ENCODE measurements around the gene C22orf31. TPM values are rescaled to one million over a fixed set of nuclear protein-coding genes. Genes with fewer than 3 reads are reported as not detected.

The C22orf31 gene
- total and polyA plus RNA-seq, 2 experiments from 2014 or later = 0.36 TPM; not detected in 1

DNA sequence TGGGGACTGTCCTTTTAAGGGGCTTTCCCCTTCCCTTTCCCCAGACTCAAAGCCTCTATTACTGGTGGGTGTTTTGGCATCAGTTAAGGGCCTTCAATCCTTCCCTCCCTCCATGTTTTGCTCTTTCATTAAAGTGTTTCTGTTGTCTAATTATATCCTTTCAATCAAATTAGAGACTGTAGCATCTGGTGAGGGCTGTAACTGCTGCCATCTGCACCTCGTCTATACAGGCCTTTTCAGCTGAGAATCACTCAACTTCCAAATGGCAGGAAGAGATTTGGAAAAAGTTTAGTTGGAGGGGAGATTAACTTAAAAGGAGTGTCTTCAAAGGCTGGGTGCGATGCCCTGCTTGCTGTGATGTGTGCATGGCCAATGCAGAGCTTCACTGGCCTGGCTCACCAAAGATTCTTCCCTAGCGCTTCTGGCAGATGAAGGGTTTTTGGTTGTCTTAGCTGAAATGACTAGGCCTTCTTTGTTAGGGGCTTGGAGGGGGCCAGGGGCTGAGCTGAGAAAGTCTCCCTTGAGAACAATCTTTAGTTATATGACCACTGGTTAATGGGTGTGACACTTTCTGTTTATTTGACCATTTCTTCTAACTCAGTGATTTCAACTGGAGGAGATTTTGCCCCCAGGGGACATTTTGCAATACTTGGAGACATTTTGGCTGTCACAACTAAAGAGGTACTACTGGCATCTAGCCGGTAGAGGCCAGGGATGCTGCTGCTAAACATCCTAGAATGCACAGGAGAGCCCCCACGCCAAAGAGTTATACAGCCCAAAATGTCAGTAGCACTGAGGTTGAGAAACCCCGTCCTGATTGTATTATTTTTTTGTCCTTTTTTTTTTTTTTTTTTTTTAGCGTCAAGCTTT lies 18.7 kb upstream of the C22orf31 start:
- H3K4me3 ChIP-seq = no peak overlapping the region
- H3K27me3 ChIP-seq (ENCODE audit: insufficient read depth) = peaks cover 6% of the 10 kb centered on the region
- H2AFZ ChIP-seq = no peak overlapping the region
- Mint-ChIP-seq H3K4me3 (no peak overlapping the region), H3K9me3 (no peaks in the 10 kb centered on the region), H3K4me1 (peaks cover 24% of the 10 kb centered on the region), H3K27ac (no peak overlapping the region), H3K36me3 (ENCODE audit: low read depth) (no peaks in the 10 kb centered on the region), H3K27me3 (ENCODE audit: insufficient read depth, low read depth, poor library complexity) (peaks cover 6% of the 10 kb centered on the region)
- no peaks in the 10 kb centered on the region for H3K9me2 ChIP-seq (ENCODE audit: insufficient read depth)
- H4K20me1 ChIP-seq (replicated peaks; ENCODE audit: insufficient read depth) = no peaks in the 10 kb centered on the region
- H3K4me2 ChIP-seq = no peak overlapping the region
- no peak for DNase-seq (ENCODE audit: low spot score)
- no peaks in the 10 kb centered on the region for H3F3A ChIP-seq (replicated peaks; ENCODE audit: low read depth)
- no peaks in the 10 kb centered on the region for H3K79me2 ChIP-seq (replicated peaks; ENCODE audit: insufficient read depth)
- no peak for ATAC-seq
- no peak overlapping the region for H3K27ac ChIP-seq (ENCODE audit: low read depth)
- no peak for TF ChIP-seq CREB1 (CRISPR knock-in tag; IDR thresholded peaks at IDR 0.05; ENCODE audit: low read depth)
- no peak for TF ChIP-seq EZH2 (IDR thresholded peaks at IDR 0.05; ENCODE audit: low read depth, unreplicated experiment)
- TF ChIP-seq, protein P1, sequence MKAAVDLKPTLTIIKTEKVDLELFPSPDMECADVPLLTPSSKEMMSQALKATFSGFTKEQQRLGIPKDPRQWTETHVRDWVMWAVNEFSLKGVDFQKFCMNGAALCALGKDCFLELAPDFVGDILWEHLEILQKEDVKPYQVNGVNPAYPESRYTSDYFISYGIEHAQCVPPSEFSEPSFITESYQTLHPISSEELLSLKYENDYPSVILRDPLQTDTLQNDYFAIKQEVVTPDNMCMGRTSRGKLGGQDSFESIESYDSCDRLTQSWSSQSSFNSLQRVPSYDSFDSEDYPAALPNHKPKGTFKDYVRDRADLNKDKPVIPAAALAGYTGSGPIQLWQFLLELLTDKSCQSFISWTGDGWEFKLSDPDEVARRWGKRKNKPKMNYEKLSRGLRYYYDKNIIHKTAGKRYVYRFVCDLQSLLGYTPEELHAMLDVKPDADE (IDR thresholded peaks at IDR 0.05) = no peak
- TF ChIP-seq EZH2phosphoT487 (IDR thresholded peaks at IDR 0.05; ENCODE audit: unreplicated experiment) = no peak
- H3K36me3 ChIP-seq (ENCODE audit: insufficient read depth) = no peaks in the 10 kb centered on the region
- peaks cover 44% of the 10 kb centered on the region for H3K4me1 ChIP-seq (ENCODE audit: insufficient read depth)

DNA sequence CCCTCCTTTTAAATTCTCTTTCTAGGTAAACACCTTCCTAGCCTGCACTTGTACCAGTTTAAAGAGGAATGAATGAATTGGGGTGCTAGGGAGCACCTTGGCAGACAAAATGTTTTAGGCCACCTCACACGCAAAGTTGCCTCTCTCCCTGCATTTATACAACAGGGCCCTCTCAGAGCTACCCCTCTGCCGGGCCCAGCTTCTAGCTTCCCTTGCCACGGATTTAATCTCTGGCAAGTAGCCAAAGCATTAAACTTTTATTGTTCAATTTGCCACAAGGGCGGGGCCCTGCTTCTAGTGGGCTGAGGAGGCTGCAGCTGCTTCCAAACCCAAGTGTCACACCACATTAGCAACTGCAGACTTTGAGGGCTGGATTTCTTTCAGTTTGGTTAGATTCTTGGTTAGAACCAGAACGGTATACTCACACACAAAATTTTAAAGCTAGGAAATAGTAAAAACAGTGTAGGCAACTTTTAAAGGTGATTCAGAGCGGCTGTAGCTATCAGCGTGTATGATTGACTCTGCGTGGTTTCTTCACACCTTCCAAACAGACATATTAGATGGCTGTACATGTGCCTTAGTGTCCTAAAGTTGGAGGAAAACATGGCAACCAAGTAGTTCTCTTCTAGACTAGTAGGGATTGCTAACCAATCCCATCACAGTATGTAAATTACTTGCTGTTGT lies 17.7 kb upstream of the C22orf31 start:
- Mint-ChIP-seq H3K36me3 (ENCODE audit: low read depth) (no peaks in the 10 kb centered on the region), H3K4me1 (peaks cover 21% of the 10 kb centered on the region), H3K27me3 (ENCODE audit: insufficient read depth, low read depth, poor library complexity) (peaks cover 8% of the 10 kb centered on the region), H3K9me3 (no peaks in the 10 kb centered on the region), H3K4me3 (no peak overlapping the region), H3K27ac (no peak overlapping the region)
- Histone ChIP-seq H4K20me1 (replicated peaks; ENCODE audit: insufficient read depth) (no peaks in the 10 kb centered on the region), H3K4me1 (ENCODE audit: insufficient read depth) (peaks cover 40% of the 10 kb centered on the region), H3K9me2 (ENCODE audit: insufficient read depth) (no peaks in the 10 kb centered on the region), H3K4me3 (no peak overlapping the region), H2AFZ (no peak overlapping the region), H3K4me2 (no peak overlapping the region), H3K36me3 (ENCODE audit: insufficient read depth) (no peaks in the 10 kb centered on the region), H3K27me3 (ENCODE audit: insufficient read depth) (peaks cover 15% of the 10 kb centered on the region), H3K79me2 (replicated peaks; ENCODE audit: insufficient read depth) (no peaks in the 10 kb centered on the region), H3K27ac (ENCODE audit: low read depth) (no peak overlapping the region), H3F3A (replicated peaks; ENCODE audit: low read depth) (no peaks in the 10 kb centered on the region)
- no peak for ATAC-seq
- no peak for DNase-seq (ENCODE audit: low spot score)
- TF ChIP-seq JUNB (IDR thresholded peaks at IDR 0.05; ENCODE audit: unreplicated experiment) = no peak
- TF ChIP-seq EZH2phosphoT487 (IDR thresholded peaks at IDR 0.05; ENCODE audit: unreplicated experiment) = no peak
- TF ChIP-seq ZNF331 (CRISPR knock-in tag; IDR thresholded peaks at IDR 0.05; ENCODE audit: low read depth) = no peak
- TF ChIP-seq, protein P2, sequence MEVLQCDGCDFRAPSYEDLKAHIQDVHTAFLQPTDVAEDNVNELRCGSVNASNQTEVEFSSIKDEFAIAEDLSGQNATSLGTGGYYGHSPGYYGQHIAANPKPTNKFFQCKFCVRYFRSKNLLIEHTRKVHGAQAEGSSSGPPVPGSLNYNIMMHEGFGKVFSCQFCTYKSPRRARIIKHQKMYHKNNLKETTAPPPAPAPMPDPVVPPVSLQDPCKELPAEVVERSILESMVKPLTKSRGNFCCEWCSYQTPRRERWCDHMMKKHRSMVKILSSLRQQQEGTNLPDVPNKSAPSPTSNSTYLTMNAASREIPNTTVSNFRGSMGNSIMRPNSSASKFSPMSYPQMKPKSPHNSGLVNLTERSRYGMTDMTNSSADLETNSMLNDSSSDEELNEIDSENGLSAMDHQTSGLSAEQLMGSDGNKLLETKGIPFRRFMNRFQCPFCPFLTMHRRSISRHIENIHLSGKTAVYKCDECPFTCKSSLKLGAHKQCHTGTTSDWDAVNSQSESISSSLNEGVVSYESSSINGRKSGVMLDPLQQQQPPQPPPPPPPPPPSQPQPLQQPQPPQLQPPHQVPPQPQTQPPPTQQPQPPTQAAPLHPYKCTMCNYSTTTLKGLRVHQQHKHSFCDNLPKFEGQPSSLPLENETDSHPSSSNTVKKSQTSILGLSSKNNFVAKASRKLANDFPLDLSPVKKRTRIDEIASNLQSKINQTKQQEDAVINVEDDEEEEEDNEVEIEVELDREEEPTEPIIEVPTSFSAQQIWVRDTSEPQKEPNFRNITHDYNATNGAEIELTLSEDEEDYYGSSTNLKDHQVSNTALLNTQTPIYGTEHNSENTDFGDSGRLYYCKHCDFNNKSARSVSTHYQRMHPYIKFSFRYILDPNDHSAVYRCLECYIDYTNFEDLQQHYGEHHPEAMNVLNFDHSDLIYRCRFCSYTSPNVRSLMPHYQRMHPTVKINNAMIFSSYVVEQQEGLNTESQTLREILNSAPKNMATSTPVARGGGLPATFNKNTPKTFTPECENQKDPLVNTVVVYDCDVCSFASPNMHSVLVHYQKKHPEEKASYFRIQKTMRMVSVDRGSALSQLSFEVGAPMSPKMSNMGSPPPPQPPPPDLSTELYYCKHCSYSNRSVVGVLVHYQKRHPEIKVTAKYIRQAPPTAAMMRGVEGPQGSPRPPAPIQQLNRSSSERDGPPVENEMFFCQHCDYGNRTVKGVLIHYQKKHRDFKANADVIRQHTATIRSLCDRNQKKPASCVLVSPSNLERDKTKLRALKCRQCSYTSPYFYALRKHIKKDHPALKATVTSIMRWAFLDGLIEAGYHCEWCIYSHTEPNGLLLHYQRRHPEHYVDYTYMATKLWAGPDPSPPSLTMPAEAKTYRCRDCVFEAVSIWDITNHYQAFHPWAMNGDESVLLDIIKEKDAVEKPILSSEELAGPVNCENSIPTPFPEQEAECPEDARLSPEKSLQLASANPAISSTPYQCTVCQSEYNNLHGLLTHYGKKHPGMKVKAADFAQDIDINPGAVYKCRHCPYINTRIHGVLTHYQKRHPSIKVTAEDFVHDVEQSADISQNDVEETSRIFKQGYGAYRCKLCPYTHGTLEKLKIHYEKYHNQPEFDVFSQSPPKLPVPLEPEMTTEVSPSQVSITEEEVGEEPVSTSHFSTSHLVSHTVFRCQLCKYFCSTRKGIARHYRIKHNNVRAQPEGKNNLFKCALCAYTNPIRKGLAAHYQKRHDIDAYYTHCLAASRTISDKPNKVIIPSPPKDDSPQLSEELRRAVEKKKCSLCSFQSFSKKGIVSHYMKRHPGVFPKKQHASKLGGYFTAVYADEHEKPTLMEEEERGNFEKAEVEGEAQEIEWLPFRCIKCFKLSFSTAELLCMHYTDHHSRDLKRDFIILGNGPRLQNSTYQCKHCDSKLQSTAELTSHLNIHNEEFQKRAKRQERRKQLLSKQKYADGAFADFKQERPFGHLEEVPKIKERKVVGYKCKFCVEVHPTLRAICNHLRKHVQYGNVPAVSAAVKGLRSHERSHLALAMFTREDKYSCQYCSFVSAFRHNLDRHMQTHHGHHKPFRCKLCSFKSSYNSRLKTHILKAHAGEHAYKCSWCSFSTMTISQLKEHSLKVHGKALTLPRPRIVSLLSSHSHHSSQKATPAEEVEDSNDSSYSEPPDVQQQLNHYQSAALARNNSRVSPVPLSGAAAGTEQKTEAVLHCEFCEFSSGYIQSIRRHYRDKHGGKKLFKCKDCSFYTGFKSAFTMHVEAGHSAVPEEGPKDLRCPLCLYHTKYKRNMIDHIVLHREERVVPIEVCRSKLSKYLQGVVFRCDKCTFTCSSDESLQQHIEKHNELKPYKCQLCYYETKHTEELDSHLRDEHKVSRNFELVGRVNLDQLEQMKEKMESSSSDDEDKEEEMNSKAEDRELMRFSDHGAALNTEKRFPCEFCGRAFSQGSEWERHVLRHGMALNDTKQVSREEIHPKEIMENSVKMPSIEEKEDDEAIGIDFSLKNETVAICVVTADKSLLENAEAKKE (CRISPR knock-in tag; IDR thresholded peaks at IDR 0.05) = no peak
- no peak for TF ChIP-seq EZH2 (IDR thresholded peaks at IDR 0.05; ENCODE audit: low read depth, unreplicated experiment)
- no peak for TF ChIP-seq STAT1 (IDR thresholded peaks at IDR 0.05; ENCODE audit: unreplicated experiment)
- TF ChIP-seq, protein P3, sequence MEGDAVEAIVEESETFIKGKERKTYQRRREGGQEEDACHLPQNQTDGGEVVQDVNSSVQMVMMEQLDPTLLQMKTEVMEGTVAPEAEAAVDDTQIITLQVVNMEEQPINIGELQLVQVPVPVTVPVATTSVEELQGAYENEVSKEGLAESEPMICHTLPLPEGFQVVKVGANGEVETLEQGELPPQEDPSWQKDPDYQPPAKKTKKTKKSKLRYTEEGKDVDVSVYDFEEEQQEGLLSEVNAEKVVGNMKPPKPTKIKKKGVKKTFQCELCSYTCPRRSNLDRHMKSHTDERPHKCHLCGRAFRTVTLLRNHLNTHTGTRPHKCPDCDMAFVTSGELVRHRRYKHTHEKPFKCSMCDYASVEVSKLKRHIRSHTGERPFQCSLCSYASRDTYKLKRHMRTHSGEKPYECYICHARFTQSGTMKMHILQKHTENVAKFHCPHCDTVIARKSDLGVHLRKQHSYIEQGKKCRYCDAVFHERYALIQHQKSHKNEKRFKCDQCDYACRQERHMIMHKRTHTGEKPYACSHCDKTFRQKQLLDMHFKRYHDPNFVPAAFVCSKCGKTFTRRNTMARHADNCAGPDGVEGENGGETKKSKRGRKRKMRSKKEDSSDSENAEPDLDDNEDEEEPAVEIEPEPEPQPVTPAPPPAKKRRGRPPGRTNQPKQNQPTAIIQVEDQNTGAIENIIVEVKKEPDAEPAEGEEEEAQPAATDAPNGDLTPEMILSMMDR (conservative IDR thresholded peaks at IDR 0.05; ENCODE audit: low read depth in 2 of 2) = no peak
- no peak for TF ChIP-seq ZNF114 (CRISPR knock-in tag; IDR thresholded peaks at IDR 0.05)
- no peak for TF ChIP-seq CREB1 (CRISPR knock-in tag; IDR thresholded peaks at IDR 0.05; ENCODE audit: low read depth)
- TF ChIP-seq POLR2AphosphoS5 (IDR thresholded peaks at IDR 0.05; ENCODE audit: low read depth) = no peak
